ENCODE data around the gene SPATA32. TPM values are rescaled to one million over a fixed set of nuclear protein-coding genes. Genes with fewer than 3 reads are reported as not detected.
A peak's percentile ranks its signal among the peaks of the same experiment; 100 is the strongest.

Gene SPATA32
- total and polyA plus RNA-seq, 11 donors = not detected

GRCh38 chr17:45296833-45297124, 34.9 kb upstream of the SPATA32 start:
- Histone ChIP-seq H3K4me1 (peaks cover 14 to 98% (median 86%) of the 10 kb centered on the region in 12 donors), H3K27me3 (no peaks in the 10 kb centered on the region), H3K27ac (peak overlapping the region; percentile 67 to 91 (median 87)), H3K9me3 (no peaks in the 10 kb centered on the region), H3K36me3 (no peaks in the 10 kb centered on the region), H3K4me3 (no peak overlapping the region)
- no peak for ATAC-seq
- DNase-seq = no peak
- TF ChIP-seq POLR2A (IDR thresholded peaks at IDR 0.05) (no peak), CTCF (IDR thresholded peaks at IDR 0.05) (no peak)
- intact Hi-C loops (cut with DNase I) = no loop called here
- WGBS, 4 donors = 29 to 33% (median 30%) methylated on average over 1 of the region's 1 CpG

GRCh38 chr17:45296003-45296832, 34.3 kb upstream of the SPATA32 start:
- no peaks in the 10 kb centered on the region for H3K9me3 ChIP-seq
- DNase-seq (peak in 1 of 5 donors; percentile 65), ATAC-seq (no peak)
- intact Hi-C loops (cut with DNase I) = no loop called here
- WGBS, 4 donors = 83 to 88% (median 85%) methylated on average over 7 of the region's 7 CpGs
- H3K4me1 ChIP-seq = peaks cover 14 to 98% (median 89%) of the 10 kb centered on the region in 12 donors
- H3K27me3 ChIP-seq = no peaks in the 10 kb centered on the region
- no peaks in the 10 kb centered on the region for H3K36me3 ChIP-seq
- H3K4me3 ChIP-seq = no peak overlapping the region
- TF ChIP-seq POLR2A (IDR thresholded peaks at IDR 0.05) = no peak
- no peak for TF ChIP-seq CTCF (IDR thresholded peaks at IDR 0.05)
- peak overlapping the region; percentile 67 to 91 (median 87) for H3K27ac ChIP-seq

GRCh38 chr17:45294506-45294905, 32.6 kb upstream of the SPATA32 start:
- Histone ChIP-seq H3K27me3 (no peaks in the 10 kb centered on the region), H3K36me3 (peaks cover 0 to 15% (median 5%) of the 10 kb centered on the region in 9 donors), H3K9me3 (no peaks in the 10 kb centered on the region), H3K27ac (peak overlapping the region; percentile 51 to 91 (median 87)), H3K4me1 (peaks cover 12 to 100% (median 95%) of the 10 kb centered on the region in 12 donors), H3K4me3 (no peak overlapping the region)
- 23 to 43% (median 37%) methylated on average over 3 of the region's 3 CpGs for WGBS, 4 donors
- peak; percentile 35 to 72 (median 45) for ATAC-seq
- peak in 3 of 5 donors; percentile 55 to 61 (median 57) for DNase-seq
- TF ChIP-seq POLR2A (IDR thresholded peaks at IDR 0.05) (no peak), CTCF (IDR thresholded peaks at IDR 0.05) (no peak)
- intact Hi-C loops (cut with DNase I) = loop anchor here in 1 of 10 donors (2.0 kb wide), 1 partner anchor 16 kb away; no protein-coding TSS in a partner anchor

DNA sequence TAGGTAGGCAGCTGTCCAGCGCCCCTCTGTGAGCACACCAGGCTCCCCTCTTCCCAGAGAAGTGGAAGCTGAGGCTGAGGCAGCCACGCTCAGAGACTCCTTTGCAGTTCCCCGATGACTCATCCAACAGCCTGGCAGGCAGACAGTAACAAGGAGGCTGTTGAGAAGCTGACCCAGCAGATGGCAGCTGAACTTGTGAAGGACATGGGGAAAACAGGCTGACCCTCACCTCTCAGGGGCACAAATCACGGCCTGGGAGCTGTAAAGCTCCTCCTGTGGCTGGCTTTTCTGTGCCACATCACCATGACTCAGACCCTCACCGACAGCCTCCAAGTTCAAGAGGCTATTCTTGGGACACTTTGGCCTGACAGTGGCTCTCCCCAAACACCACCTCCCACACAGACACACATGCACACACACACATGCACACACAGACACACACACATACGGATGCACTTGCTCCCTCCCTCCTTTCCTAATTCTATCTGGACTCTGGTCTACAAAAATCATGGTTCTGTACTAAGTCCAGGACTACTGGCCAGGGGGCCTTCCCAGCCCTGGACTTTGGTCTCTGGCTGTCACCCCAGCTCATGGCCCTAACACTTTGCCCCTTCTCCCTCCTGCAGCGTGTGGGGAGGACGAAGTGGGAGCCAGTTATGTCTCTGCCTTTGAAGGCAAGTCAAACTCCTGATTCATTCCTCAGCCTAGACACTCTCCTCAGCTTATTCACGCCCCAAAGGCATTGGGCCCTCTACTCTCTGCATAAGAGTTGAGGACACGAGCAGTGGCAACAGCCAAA, 31.7 kb upstream of the SPATA32 start:
- TF ChIP-seq POLR2A (IDR thresholded peaks at IDR 0.05) = no peak
- TF ChIP-seq CTCF (IDR thresholded peaks at IDR 0.05) = peak in 2 of 12 donors; percentile 10 to 25
- DNase-seq (peak; percentile 74 to 93 (median 87)), ATAC-seq (peak; percentile 56 to 80 (median 74))
- H3K4me3 ChIP-seq = no peak overlapping the region
- peak overlapping the region; percentile 51 to 91 (median 87) for H3K27ac ChIP-seq
- peaks cover 0 to 24% (median 12%) of the 10 kb centered on the region in 9 donors for H3K36me3 ChIP-seq
- intact Hi-C loops (cut with DNase I) = loop anchor here in 1 of 10 donors (2.0 kb wide), 1 partner anchor 17 kb away; no protein-coding TSS in a partner anchor
- peaks cover 12 to 100% (median 94%) of the 10 kb centered on the region in 12 donors for H3K4me1 ChIP-seq
- WGBS, 4 donors = 43 to 59% (median 48%) methylated on average over 10 of the region's 10 CpGs
- H3K9me3 ChIP-seq = no peaks in the 10 kb centered on the region
- no peaks in the 10 kb centered on the region for H3K27me3 ChIP-seq
